ENCODE results near the gene DOCK3.

DNA sequence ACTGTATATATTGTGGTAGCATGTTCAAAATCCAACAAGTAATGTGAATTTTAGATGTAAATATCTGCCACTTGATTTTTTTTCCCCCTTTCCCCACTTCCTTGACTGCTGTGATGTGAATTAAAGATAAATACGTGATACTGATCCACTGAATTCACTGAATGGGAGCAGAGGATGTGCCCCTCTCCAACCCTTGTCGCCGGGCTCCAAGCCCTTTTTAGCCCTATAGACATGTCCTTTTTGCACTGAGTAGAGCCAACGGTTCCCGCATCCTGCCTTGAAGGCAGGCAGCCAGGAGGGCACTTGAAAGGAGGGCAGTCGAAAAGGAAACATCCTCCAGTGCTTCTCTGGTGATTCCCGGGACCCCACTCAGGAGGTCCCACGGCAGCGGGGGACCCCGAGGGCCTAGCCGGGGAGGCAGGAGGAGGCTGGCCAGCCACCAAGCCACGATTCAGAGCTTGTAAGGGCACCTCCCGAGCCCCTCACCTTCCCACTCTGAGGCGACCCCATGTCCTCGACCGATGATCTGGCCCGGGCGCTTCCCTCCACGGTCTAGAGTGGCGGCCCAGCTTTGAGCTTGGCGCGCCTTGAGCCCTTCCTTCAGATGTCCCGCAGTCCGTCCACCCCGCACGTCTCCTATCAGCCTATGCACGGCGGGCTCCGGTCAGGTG, 709.5 kb downstream of the DOCK3 start:
- TF ChIP-seq, protein P1, sequence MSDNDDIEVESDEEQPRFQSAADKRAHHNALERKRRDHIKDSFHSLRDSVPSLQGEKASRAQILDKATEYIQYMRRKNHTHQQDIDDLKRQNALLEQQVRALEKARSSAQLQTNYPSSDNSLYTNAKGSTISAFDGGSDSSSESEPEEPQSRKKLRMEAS (IDR thresholded peaks at IDR 0.05), result no peak
- TF ChIP-seq, protein P2, sequence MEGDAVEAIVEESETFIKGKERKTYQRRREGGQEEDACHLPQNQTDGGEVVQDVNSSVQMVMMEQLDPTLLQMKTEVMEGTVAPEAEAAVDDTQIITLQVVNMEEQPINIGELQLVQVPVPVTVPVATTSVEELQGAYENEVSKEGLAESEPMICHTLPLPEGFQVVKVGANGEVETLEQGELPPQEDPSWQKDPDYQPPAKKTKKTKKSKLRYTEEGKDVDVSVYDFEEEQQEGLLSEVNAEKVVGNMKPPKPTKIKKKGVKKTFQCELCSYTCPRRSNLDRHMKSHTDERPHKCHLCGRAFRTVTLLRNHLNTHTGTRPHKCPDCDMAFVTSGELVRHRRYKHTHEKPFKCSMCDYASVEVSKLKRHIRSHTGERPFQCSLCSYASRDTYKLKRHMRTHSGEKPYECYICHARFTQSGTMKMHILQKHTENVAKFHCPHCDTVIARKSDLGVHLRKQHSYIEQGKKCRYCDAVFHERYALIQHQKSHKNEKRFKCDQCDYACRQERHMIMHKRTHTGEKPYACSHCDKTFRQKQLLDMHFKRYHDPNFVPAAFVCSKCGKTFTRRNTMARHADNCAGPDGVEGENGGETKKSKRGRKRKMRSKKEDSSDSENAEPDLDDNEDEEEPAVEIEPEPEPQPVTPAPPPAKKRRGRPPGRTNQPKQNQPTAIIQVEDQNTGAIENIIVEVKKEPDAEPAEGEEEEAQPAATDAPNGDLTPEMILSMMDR (IDR thresholded peaks at IDR 0.05; ENCODE audit: low read depth, low read length, missing input control), result no peak
- TF ChIP-seq SP1 (IDR thresholded peaks at IDR 0.05) (no peak), RXRA (IDR thresholded peaks at IDR 0.05) (no peak), RAD21 (IDR thresholded peaks at IDR 0.05) (no peak), HNF4A (conservative IDR thresholded peaks at IDR 0.05) (no peak), ZBTB33 (IDR thresholded peaks at IDR 0.05) (no peak), GABPA (IDR thresholded peaks at IDR 0.05 in 1 of 2, conservative IDR thresholded peaks at IDR 0.05 in 1 of 2) (no peak), YY1 (IDR thresholded peaks at IDR 0.05) (no peak), FOXA2 (IDR thresholded peaks at IDR 0.05) (no peak), EGR1 (IDR thresholded peaks at IDR 0.05; ENCODE audit: low read depth in 2 of 2) (no peak)
- TF ChIP-seq, protein P3, sequence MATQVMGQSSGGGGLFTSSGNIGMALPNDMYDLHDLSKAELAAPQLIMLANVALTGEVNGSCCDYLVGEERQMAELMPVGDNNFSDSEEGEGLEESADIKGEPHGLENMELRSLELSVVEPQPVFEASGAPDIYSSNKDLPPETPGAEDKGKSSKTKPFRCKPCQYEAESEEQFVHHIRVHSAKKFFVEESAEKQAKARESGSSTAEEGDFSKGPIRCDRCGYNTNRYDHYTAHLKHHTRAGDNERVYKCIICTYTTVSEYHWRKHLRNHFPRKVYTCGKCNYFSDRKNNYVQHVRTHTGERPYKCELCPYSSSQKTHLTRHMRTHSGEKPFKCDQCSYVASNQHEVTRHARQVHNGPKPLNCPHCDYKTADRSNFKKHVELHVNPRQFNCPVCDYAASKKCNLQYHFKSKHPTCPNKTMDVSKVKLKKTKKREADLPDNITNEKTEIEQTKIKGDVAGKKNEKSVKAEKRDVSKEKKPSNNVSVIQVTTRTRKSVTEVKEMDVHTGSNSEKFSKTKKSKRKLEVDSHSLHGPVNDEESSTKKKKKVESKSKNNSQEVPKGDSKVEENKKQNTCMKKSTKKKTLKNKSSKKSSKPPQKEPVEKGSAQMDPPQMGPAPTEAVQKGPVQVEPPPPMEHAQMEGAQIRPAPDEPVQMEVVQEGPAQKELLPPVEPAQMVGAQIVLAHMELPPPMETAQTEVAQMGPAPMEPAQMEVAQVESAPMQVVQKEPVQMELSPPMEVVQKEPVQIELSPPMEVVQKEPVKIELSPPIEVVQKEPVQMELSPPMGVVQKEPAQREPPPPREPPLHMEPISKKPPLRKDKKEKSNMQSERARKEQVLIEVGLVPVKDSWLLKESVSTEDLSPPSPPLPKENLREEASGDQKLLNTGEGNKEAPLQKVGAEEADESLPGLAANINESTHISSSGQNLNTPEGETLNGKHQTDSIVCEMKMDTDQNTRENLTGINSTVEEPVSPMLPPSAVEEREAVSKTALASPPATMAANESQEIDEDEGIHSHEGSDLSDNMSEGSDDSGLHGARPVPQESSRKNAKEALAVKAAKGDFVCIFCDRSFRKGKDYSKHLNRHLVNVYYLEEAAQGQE (IDR thresholded peaks at IDR 0.05), result no peak
- TF ChIP-seq, protein P4, sequence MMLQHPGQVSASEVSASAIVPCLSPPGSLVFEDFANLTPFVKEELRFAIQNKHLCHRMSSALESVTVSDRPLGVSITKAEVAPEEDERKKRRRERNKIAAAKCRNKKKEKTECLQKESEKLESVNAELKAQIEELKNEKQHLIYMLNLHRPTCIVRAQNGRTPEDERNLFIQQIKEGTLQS (IDR thresholded peaks at IDR 0.05), result no peak

Data from liver (tissue), 3 donors.